T47D (cell line): ENCODE data around the gene RAP1GAP.
"Not testable (repeated sequence)": the region's sequence is repeated elsewhere in the genome, so short reads cannot be mapped to it uniquely, and the experiment has no call there.

Source experiments
- DNase-seq, 2 experiments: peaks; one replicate each; pipeline versions ENCODE4 v3.0.0 to v3.0.0-alpha.2; 2011 to 2012; ENCODE audit warnings: low read depth in 1 of 2, low spot score in 1 of 2
- JUND ChIP-seq: IDR thresholded peaks from 2 replicates; pipeline ENCODE4 v1.6.1; 2012; ENCODE audit warnings: low read depth
- in situ Hi-C: cut with HindIII; loops from 2 replicates; pipeline ENCODE4 v1.10.0; 2016; ENCODE audit warnings: low sequenced_read_pairs, low pct_unique_long_range_greater_than_20kb

Gene RAP1GAP

DNA sequence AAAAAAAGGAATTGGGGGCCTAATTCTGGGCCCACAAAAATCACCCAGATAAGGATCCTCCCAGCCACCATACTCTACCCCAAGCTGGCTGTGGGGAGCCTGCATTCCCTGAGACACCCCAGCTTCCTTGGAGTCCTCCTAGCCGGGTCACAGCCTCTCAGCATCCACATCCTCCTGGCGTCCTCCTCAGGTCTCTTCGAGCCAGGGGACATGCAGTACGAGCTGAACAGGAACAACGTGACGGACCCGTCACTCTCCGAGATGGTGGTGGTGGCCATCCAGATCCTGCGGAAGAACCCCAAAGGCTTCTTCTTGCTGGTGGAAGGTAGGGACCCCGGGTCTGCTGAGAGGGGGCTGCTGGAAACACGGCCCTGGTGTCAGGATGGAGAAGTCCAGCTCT lies 95.7 kb downstream of the RAP1GAP start:
- no peak for DNase-seq
- in situ Hi-C loops = no loop called here
- TF ChIP-seq JUND = no peak

- DNase-seq = no peak
- in situ Hi-C loops = no loop called here
- TF ChIP-seq JUND = no peak
These were observed 96.4 kb downstream of the RAP1GAP start for GRCh38 chr1:21572735-21573277.

GRCh38 chr1:21572221-21572620 lies 96.9 kb downstream of the RAP1GAP start:
- in situ Hi-C loops = no loop called here
- no peak for DNase-seq
- no peak for TF ChIP-seq JUND

DNA sequence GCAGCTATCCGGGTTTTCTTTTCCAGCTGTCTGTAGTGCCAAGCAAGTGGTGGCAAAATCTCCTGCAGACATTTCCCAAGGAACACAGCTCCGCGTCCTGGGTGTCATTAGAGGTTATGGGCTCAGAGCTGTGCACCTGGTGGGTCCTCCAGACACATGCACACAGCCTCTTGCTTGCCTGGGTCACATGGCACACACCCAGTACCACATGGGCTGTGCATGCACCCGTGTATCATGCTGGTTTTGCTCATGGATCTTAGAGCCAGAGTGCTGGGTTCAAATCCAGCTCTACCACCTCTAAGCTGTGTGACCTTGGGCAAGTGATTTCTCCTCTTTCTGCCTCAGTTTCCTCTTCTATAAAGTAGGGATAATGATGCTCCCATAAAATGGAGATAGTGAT lies 98.3 kb downstream of the RAP1GAP start:
- DNase-seq = no peak
- TF ChIP-seq JUND = no peak
- in situ Hi-C loops = no loop called here

- no peak for TF ChIP-seq JUND
- no peak for DNase-seq
- in situ Hi-C loops = no loop called here
These were observed 98.7 kb downstream of the RAP1GAP start for GRCh38 chr1:21570528-21570875.

- no peak for TF ChIP-seq JUND
- in situ Hi-C loops = no loop called here
- no peak for DNase-seq
These were observed 99.2 kb downstream of the RAP1GAP start for GRCh38 chr1:21569820-21570527.

- in situ Hi-C loops = no loop called here
- no peak for TF ChIP-seq JUND
These were observed 100.3 kb downstream of the RAP1GAP start for GRCh38 chr1:21568809-21569385.

GRCh38 chr1:21568006-21568746 lies 101.0 kb downstream of the RAP1GAP start:
- TF ChIP-seq JUND = no peak
- in situ Hi-C loops = no loop called here
- no peak for DNase-seq

More at GRCh38 chr1:21568809-21569385, 100.3 kb downstream of the RAP1GAP start:
- DNase-seq = no peak

- no peak for TF ChIP-seq JUND
- in situ Hi-C loops = no loop called here
These were observed 101.7 kb downstream of the RAP1GAP start for GRCh38 chr1:21567241-21568005.

DNA sequence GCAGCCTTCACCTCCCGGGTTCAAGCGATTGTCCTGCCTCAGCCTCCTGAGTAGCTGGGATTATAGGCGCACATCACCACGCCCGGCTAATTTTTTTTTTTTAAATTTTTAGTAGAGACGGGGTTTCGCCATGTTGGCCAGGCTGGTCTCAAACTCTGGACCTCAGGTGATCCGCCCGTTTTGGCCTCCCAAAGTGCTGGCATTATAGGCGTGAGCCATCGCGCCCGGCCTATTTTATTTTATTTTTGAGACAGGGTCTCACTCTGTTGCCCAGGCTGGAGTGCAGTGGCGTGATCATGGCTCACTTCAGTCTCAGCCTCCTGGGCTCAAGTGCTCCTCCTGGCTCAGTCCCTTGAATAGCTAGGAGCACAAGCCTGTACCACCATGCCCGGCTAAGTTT lies 102.8 kb downstream of the RAP1GAP start:
- in situ Hi-C loops = not testable (repeated sequence)

More at GRCh38 chr1:21567241-21568005, 101.7 kb downstream of the RAP1GAP start:
- DNase-seq = no peak

DNA sequence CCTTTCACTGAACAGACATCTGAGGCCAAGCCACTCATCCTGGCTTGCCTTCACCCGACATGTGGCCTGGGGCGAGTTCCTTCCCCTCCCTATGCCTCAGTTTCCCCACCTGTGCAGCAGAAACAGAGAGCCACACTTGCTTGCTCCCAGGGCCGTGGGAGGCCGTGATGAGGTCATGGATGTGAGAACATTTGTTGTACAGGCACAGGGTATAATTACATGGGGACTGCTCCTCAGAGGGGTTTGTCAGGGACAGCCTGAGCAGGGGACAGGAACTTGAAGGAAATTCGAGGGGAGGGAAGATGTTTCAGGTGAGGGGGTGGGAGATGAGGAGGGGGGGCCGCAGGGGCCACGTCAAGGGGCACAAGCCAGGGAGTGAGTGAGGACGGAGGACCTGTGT lies 103.9 kb downstream of the RAP1GAP start:
- no peak for DNase-seq
- in situ Hi-C loops = no loop called here
- TF ChIP-seq JUND = no peak

More for the DNA sequence above, 102.8 kb downstream of the RAP1GAP start:
- not testable (repeated sequence) for DNase-seq

DNA sequence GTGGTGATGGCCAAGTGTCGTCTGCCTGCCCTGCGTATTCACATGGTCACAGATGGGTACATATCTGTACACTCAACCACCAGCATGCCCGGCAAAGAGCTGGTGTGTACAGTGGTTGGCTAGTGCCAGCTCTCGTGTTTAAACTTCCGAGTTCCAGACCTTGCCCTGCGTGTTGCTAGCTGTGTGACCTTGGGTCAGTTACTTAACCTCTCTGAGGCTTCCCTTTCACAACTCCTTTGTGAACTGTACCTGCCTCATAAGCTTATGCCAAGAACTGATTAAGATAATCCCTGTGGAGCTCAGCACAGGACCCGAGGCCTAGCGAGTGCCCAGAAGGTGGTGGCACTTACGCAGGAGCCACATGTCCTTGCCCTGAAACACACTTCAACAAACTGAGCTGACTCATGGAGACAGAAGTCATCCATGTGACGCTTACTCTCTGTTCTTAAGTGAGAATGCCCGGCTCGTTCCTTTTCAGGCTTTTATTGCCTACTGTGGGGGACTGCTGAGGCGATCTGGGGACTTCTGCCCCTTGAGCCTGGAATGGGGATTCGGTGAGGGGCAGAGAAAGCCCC lies 104.5 kb downstream of the RAP1GAP start:
- no peak for DNase-seq
- in situ Hi-C loops = no loop called here

More for the DNA sequence above, 104.5 kb downstream of the RAP1GAP start:
- no peak for TF ChIP-seq JUND
